Neuronal stem cell (in vitro differentiated cells): ENCODE measurements around the gene FCGR1A.
"Not testable (repeated sequence)": the region's sequence is repeated elsewhere in the genome, so short reads cannot be mapped to it uniquely, and the experiment has no call there.

ENCODE experiments used
- DNase-seq: peaks from one replicate; pipeline ENCODE4 v3.0.0-alpha.2; 2013; ENCODE audit warnings: low spot score
- H2AFZ ChIP-seq: one replicate; pipeline ENCODE4 v1.6.1; 2013; ENCODE audit warnings: mild to moderate bottlenecking, low read length, inconsistent platforms
- H2AK5ac ChIP-seq: 2 replicates; pipeline ENCODE4 v1.6.1; 2013; ENCODE audit warnings: low read depth, mild to moderate bottlenecking, inconsistent platforms, low read length, moderate library complexity, mixed read lengths
- H2BK120ac ChIP-seq: 2 replicates; pipeline ENCODE4 v1.6.1; 2013; ENCODE audit warnings: low read depth, mild to moderate bottlenecking, inconsistent platforms, low read length, moderate library complexity, mixed read lengths
- H2BK12ac ChIP-seq: one replicate; pipeline ENCODE4 v1.6.1; 2013; ENCODE audit warnings: low read length, inconsistent platforms
- H2BK15ac ChIP-seq: 2 replicates; pipeline ENCODE4 v1.6.1; 2013; ENCODE audit warnings: mild to moderate bottlenecking, low read length, inconsistent platforms, mixed read lengths
- H2BK5ac ChIP-seq: one replicate; pipeline ENCODE4 v1.6.1; 2013; ENCODE audit warnings: inconsistent platforms, mild to moderate bottlenecking, low read length, moderate library complexity
- H3K14ac ChIP-seq: one replicate; pipeline ENCODE4 v1.6.1; 2013; ENCODE audit warnings: low read length, inconsistent platforms
- H3K18ac ChIP-seq: 2 replicates; pipeline ENCODE4 v1.6.1; 2013; ENCODE audit warnings: low read length, inconsistent platforms
- H3K23ac ChIP-seq: 2 replicates; pipeline ENCODE4 v1.6.1; 2013; ENCODE audit warnings: low read depth, mild to moderate bottlenecking, mixed read lengths, low read length, inconsistent platforms; ENCODE audit not compliant: poor library complexity
- H3K27ac ChIP-seq: replicated peaks from 3 replicates; pipeline ENCODE4 v1.5.1; 2013; ENCODE audit warnings: low read length, inconsistent platforms
- H3K27me3 ChIP-seq, 3 experiments: 2 replicates each; pipeline ENCODE4 v1.6.1; 2013; ENCODE audit warnings: low read length in 3 of 3, mild to moderate bottlenecking in 2 of 3, inconsistent platforms in 1 of 3, low read depth in 1 of 3, mixed read lengths in 1 of 3, moderate library complexity in 1 of 3; ENCODE audit not compliant: control insufficient read depth in 3 of 3, insufficient read depth in 3 of 3
- H3K36me3 ChIP-seq, 2 donors: replicated peaks in 1 of 2; 2 replicates each; pipeline ENCODE4 v1.6.1; 2013; ENCODE audit warnings: low read length in 2 of 2; ENCODE audit not compliant: control insufficient read depth in 2 of 2, insufficient read depth in 2 of 2
- H3K4ac ChIP-seq: 2 replicates; pipeline ENCODE4 v1.6.1; 2013; ENCODE audit warnings: inconsistent platforms, mild to moderate bottlenecking, low read length, moderate library complexity
- H3K4me1 ChIP-seq, 2 donors: 1 replicate in 1 of 2; 2 replicates in 1 of 2; pipeline ENCODE4 v1.6.1; 2013; ENCODE audit warnings: low read length in 2 of 2, low read depth in 1 of 2; ENCODE audit not compliant: control insufficient read depth in 2 of 2, insufficient read depth in 1 of 2
- H3K4me2 ChIP-seq: one replicate; pipeline ENCODE4 v1.6.1; 2013; ENCODE audit warnings: mild to moderate bottlenecking, low read length, inconsistent platforms; ENCODE audit not compliant: insufficient read depth, poor library complexity, severe bottlenecking
- H3K4me3 ChIP-seq, 2 donors: 2 replicates each; pipeline ENCODE4 v1.5.1; 2013; ENCODE audit warnings: low read length in 2 of 2, mild to moderate bottlenecking in 2 of 2, inconsistent platforms in 1 of 2, moderate library complexity in 1 of 2
- H3K79me1 ChIP-seq: one replicate; pipeline ENCODE4 v1.6.1; 2013; ENCODE audit warnings: low read depth, mild to moderate bottlenecking, inconsistent platforms, low read length, moderate library complexity
- H3K9ac ChIP-seq: one replicate; pipeline ENCODE4 v1.6.1; 2013; ENCODE audit warnings: mild to moderate bottlenecking, low read depth, low read length, inconsistent platforms; ENCODE audit not compliant: poor library complexity
- H3K9me3 ChIP-seq, 2 donors: replicated peaks in 1 of 2; 2 replicates each; pipeline versions ENCODE3 to v1.6.1; 2013; ENCODE audit warnings: low read length in 2 of 2, mild to moderate bottlenecking in 2 of 2, inconsistent platforms in 1 of 2, low read depth in 1 of 2, mixed read lengths in 1 of 2, moderate library complexity in 1 of 2; ENCODE audit not compliant: control insufficient read depth in 2 of 2, insufficient read depth in 1 of 2
- H4K8ac ChIP-seq: one replicate; pipeline ENCODE4 v1.6.1; 2013; ENCODE audit warnings: low read depth, mild to moderate bottlenecking, inconsistent platforms, low read length, moderate library complexity
- H4K91ac ChIP-seq: one replicate; pipeline ENCODE4 v1.6.1; 2013; ENCODE audit warnings: low read length, low read depth, mild to moderate bottlenecking, inconsistent platforms; ENCODE audit not compliant: poor library complexity
- WGBS, 2 donors: extraction: QIAGEN DNeasy Blood & Tissue Kit; methylation state at CpG; one replicate each; pipeline ENCODE4 v1.1.7; 2013; ENCODE audit warnings: missing lambda C conversion rate in 2 of 2, mixed read lengths in 1 of 2; ENCODE audit not compliant: insufficient read length in 2 of 2, insufficient replicate concordance in 1 of 2; ENCODE audit errors: extremely low coverage in 2 of 2; 5-methylcytosine and 5-hydroxymethylcytosine counted together

FCGR1A gene

DNA sequence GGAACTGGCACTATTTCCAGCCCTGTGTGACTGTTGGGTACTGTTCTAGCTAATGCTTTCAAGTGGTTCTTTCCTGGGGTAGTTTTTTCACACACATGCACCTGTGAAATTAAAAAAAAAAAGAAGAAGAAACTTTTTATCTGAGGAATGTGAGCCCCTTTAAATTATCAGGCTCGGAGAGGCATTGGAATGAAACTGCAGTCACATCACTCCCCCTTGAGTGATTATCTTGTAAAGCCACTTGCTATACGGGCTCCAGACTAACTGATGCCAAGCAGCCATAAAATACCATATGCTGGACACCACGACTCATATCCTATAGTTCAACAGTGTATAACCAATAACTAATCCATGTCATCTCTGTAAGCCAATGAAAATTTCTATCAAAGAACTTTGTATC, 5.4 kb upstream of the FCGR1A start:
- not testable (repeated sequence) for H3K4me1 ChIP-seq, H3K4me2 ChIP-seq, H3K9me3 ChIP-seq, H3K18ac ChIP-seq, H3K27me3 ChIP-seq, H2BK120ac ChIP-seq, H4K8ac ChIP-seq, H2AK5ac ChIP-seq, H3K27ac ChIP-seq, H4K91ac ChIP-seq, H2BK12ac ChIP-seq, H2BK5ac ChIP-seq, DNase-seq, H3K14ac ChIP-seq, H3K36me3 ChIP-seq, H2BK15ac ChIP-seq, H3K23ac ChIP-seq, H3K4me3 ChIP-seq, H3K4ac ChIP-seq, H3K79me1 ChIP-seq, H2AFZ ChIP-seq, H3K9ac ChIP-seq
- no CpG with 5 or more reads among the region's 3 CpGs for WGBS, 2 donors

DNA sequence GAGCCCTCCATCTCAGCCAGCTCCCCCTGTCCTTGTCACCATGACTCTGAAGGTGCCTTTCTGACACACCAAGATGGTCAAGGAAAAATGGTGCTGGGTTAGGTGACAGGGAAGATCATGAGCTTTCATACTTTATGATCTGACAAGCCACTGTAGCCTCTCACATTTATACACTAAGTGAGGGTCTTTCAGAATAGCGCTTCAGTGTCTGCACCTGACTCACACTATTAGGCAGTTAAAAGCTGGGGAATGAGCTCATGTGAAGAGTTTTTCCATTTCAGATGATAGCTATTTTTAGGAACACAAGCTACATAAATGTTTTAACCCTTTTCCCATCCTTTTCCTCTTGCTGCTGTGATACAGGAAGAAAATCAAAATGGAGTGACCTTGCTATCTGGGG, 4.2 kb upstream of the FCGR1A start:
- H3K27ac ChIP-seq, H3K4me1 ChIP-seq, H3K9ac ChIP-seq, H2AK5ac ChIP-seq, H3K36me3 ChIP-seq, DNase-seq, H4K8ac ChIP-seq, H3K14ac ChIP-seq, H3K23ac ChIP-seq, H2AFZ ChIP-seq, H3K9me3 ChIP-seq, H2BK120ac ChIP-seq, H3K4me3 ChIP-seq, H3K4me2 ChIP-seq, H2BK12ac ChIP-seq, H2BK5ac ChIP-seq, H4K91ac ChIP-seq, H2BK15ac ChIP-seq, H3K79me1 ChIP-seq, H3K18ac ChIP-seq, H3K27me3 ChIP-seq, H3K4ac ChIP-seq: not testable (repeated sequence)
- no CpG with 5 or more reads among the region's 1 CpG for WGBS, 2 donors

DNA sequence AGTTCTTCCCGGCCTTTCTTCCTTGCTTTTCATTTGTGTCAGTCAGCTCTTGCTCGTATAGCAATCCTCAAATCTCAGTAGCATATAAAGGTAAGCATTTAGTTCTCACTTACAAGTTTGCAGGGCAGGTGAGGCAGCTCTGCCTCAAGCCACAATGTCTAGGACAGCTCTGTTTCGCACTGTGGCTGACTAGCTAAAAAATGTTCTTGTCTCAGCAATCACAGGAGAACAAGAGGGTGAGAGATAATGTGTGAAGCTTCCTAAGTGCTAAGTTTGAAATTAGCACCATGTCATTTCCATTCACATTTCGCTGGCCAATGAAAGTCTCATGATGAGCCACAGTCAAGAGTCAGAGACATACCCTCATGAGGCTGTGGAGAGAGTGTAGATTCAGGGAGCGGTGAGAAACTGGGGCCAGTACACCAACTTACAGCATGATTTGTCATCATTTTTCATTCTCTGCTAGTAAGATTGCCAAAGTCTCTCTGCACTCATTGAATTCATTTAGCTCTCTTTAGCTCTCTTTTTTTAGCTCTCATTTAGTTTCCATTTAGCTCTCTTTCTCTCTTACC, 995 bp upstream of the FCGR1A start:
- not testable (repeated sequence) for H2BK120ac ChIP-seq, H3K9ac ChIP-seq, H3K36me3 ChIP-seq, H3K9me3 ChIP-seq, H2BK12ac ChIP-seq, H3K79me1 ChIP-seq, H3K4ac ChIP-seq, H3K14ac ChIP-seq, H2AK5ac ChIP-seq, H3K27ac ChIP-seq, H3K4me2 ChIP-seq, H4K91ac ChIP-seq, H3K27me3 ChIP-seq, H2AFZ ChIP-seq, H2BK15ac ChIP-seq, H3K4me3 ChIP-seq, DNase-seq, H4K8ac ChIP-seq, H3K23ac ChIP-seq, H3K18ac ChIP-seq, H2BK5ac ChIP-seq, H3K4me1 ChIP-seq
- WGBS, 2 donors, result no CpG with 5 or more reads among the region's 5 CpGs

GRCh38 chr1:149783289-149783688, 795 bp downstream of the FCGR1A start:
- H4K91ac ChIP-seq, H2BK120ac ChIP-seq, H2BK12ac ChIP-seq, H3K36me3 ChIP-seq, DNase-seq, H3K9ac ChIP-seq, H3K14ac ChIP-seq, H3K4me2 ChIP-seq, H2AK5ac ChIP-seq, H3K9me3 ChIP-seq, H3K23ac ChIP-seq, H3K4ac ChIP-seq, H2BK5ac ChIP-seq, H2BK15ac ChIP-seq, H3K79me1 ChIP-seq, H3K18ac ChIP-seq, H4K8ac ChIP-seq, H3K27ac ChIP-seq, H3K4me1 ChIP-seq, H3K27me3 ChIP-seq, H2AFZ ChIP-seq, H3K4me3 ChIP-seq: not testable (repeated sequence)
- no CpG with 5 or more reads among the region's 2 CpGs for WGBS, 2 donors
